Astrocyte (in vitro differentiated cells and primary cell): ENCODE results near the gene GLT8D1. TPM values are rescaled to one million over a fixed set of nuclear protein-coding genes. Genes with fewer than 3 reads are reported as not detected.

Experiments
- DNase-seq: peaks from one replicate; pipeline ENCODE4 v3.0.0-alpha.2; 2010; ENCODE audit warnings: low read depth
- FAIRE-seq: peaks from 2 replicates; lab custom pipeline; 2011; peaks lifted over from hg19 to GRCh38; lab: Jason Lieb, UNC
- H2AFZ ChIP-seq: 2 replicates; pipeline ENCODE4 v1.6.0; 2012; ENCODE audit warnings: low read depth, low read length, inconsistent platforms
- H3K27ac ChIP-seq: 2 replicates; pipeline ENCODE4 v1.5.1; 2011; ENCODE audit warnings: low read depth, low read length, inconsistent platforms
- H3K27me3 ChIP-seq: 2 replicates; pipeline ENCODE4 v1.6.0; 2011; ENCODE audit warnings: low read length, inconsistent platforms; ENCODE audit not compliant: insufficient read depth
- H3K36me3 ChIP-seq: 2 replicates; pipeline ENCODE4 v1.5.1; 2011; ENCODE audit warnings: low read length, inconsistent platforms; ENCODE audit not compliant: insufficient read depth
- H3K4me1 ChIP-seq: 2 replicates; pipeline ENCODE4 v1.5.1; 2011; ENCODE audit warnings: low read length, inconsistent platforms; ENCODE audit not compliant: insufficient read depth
- H3K4me2 ChIP-seq: 2 replicates; pipeline ENCODE4 v1.6.0; 2012; ENCODE audit warnings: low read length, inconsistent platforms
- H3K4me3 ChIP-seq: 2 replicates; pipeline ENCODE4 v1.5.1; 2011; ENCODE audit warnings: low read depth, mild to moderate bottlenecking, low read length, inconsistent platforms; ENCODE audit not compliant: insufficient read depth
- H3K79me2 ChIP-seq: 2 replicates; pipeline ENCODE4 v1.6.0; 2012; ENCODE audit warnings: mild to moderate bottlenecking, low read length, inconsistent platforms; ENCODE audit not compliant: insufficient read depth
- H3K9ac ChIP-seq: 2 replicates; pipeline ENCODE4 v1.6.0; 2012; ENCODE audit warnings: mild to moderate bottlenecking, low read length, inconsistent platforms
- H3K9me3 ChIP-seq: 2 replicates; pipeline ENCODE4 v1.5.1; 2012; ENCODE audit warnings: low read depth, mild to moderate bottlenecking, low read length, inconsistent platforms; ENCODE audit not compliant: insufficient read depth
- H4K20me1 ChIP-seq: 2 replicates; pipeline ENCODE4 v1.6.0; 2012; ENCODE audit warnings: low read length, inconsistent platforms; ENCODE audit not compliant: insufficient read depth
- H3K27ac Mint-ChIP-seq: one replicate; pipeline ENCODE4 v1.8.0; 2021; ENCODE audit warnings: mild to moderate bottlenecking, mixed read lengths; ENCODE audit not compliant: unreplicated experiment
- H3K27me3 Mint-ChIP-seq: one replicate; pipeline ENCODE4 v1.8.0; 2021; ENCODE audit warnings: low read depth, mixed read lengths; ENCODE audit not compliant: unreplicated experiment
- H3K36me3 Mint-ChIP-seq: one replicate; pipeline ENCODE4 v1.8.0; 2021; ENCODE audit warnings: low read depth, mixed read lengths; ENCODE audit not compliant: unreplicated experiment
- H3K4me1 Mint-ChIP-seq: one replicate; pipeline ENCODE4 v1.8.0; 2021; ENCODE audit warnings: low read depth, mixed read lengths; ENCODE audit not compliant: unreplicated experiment
- H3K4me3 Mint-ChIP-seq: one replicate; pipeline ENCODE4 v1.8.0; 2021; ENCODE audit warnings: mild to moderate bottlenecking, moderate library complexity, mixed read lengths; ENCODE audit not compliant: unreplicated experiment
- H3K9me3 Mint-ChIP-seq: one replicate; pipeline ENCODE4 v1.8.0; 2021; ENCODE audit warnings: mild to moderate bottlenecking, mixed read lengths; ENCODE audit not compliant: unreplicated experiment
- EZH2 ChIP-seq: IDR thresholded peaks from 2 replicates; pipeline ENCODE4 v1.6.1; 2012; ENCODE audit warnings: mild to moderate bottlenecking, low read length, inconsistent platforms; ENCODE audit not compliant: insufficient read depth
- total RNA-seq: library from RNA; stranded (reverse); gene quantifications from 2 replicates; pipeline ENCODE4 v1.2.1, GENCODE V29; 2021
- TF ChIP-seq, protein P1 (sequence below): IDR thresholded peaks from 2 replicates; pipeline ENCODE4 v1.5.1; 2011; ENCODE audit warnings: low read depth, mild to moderate bottlenecking, inconsistent platforms, low read length, moderate library complexity; ENCODE audit not compliant: insufficient read depth

GLT8D1 gene
- total RNA-seq, 1 donor from 2014 or later: 78.2 TPM

GRCh38 chr3:52712291-52713212 is 7.0 kb upstream of the GLT8D1 start:
- peaks cover 12% of the 10 kb centered on the region for H3K36me3 Mint-ChIP-seq

GRCh38 chr3:52710512-52710911 is 4.9 kb upstream of the GLT8D1 start:
- FAIRE-seq (no peak), DNase-seq (no peak)
- TF ChIP-seq, protein P1, sequence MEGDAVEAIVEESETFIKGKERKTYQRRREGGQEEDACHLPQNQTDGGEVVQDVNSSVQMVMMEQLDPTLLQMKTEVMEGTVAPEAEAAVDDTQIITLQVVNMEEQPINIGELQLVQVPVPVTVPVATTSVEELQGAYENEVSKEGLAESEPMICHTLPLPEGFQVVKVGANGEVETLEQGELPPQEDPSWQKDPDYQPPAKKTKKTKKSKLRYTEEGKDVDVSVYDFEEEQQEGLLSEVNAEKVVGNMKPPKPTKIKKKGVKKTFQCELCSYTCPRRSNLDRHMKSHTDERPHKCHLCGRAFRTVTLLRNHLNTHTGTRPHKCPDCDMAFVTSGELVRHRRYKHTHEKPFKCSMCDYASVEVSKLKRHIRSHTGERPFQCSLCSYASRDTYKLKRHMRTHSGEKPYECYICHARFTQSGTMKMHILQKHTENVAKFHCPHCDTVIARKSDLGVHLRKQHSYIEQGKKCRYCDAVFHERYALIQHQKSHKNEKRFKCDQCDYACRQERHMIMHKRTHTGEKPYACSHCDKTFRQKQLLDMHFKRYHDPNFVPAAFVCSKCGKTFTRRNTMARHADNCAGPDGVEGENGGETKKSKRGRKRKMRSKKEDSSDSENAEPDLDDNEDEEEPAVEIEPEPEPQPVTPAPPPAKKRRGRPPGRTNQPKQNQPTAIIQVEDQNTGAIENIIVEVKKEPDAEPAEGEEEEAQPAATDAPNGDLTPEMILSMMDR: no peak
- no peak for TF ChIP-seq EZH2
- no peak overlapping the region for H3K4me2 ChIP-seq
- H3K27ac ChIP-seq: no peak overlapping the region
- H3K9ac ChIP-seq: no peak overlapping the region
- peaks cover 2% of the 10 kb centered on the region for H4K20me1 ChIP-seq
- Mint-ChIP-seq H3K36me3 (peaks cover 7% of the 10 kb centered on the region), H3K9me3 (no peaks in the 10 kb centered on the region), H3K27ac (no peak overlapping the region), H3K27me3 (no peaks in the 10 kb centered on the region), H3K4me3 (no peak overlapping the region), H3K4me1 (peaks cover 8% of the 10 kb centered on the region)
- H3K9me3 ChIP-seq: no peaks in the 10 kb centered on the region
- peaks cover 29% of the 10 kb centered on the region for H3K79me2 ChIP-seq
- H3K27me3 ChIP-seq: no peaks in the 10 kb centered on the region
- H3K36me3 ChIP-seq: peaks cover 20% of the 10 kb centered on the region
- H3K4me1 ChIP-seq: peaks cover 14% of the 10 kb centered on the region
- no peak overlapping the region for H3K4me3 ChIP-seq
- no peak overlapping the region for H2AFZ ChIP-seq

More at GRCh38 chr3:52712291-52713212, 7.0 kb upstream of the GLT8D1 start:
- peaks cover 20% of the 10 kb centered on the region for H3K36me3 ChIP-seq
- H3K9ac ChIP-seq: no peak overlapping the region
- no peak overlapping the region for H3K4me3 ChIP-seq
- TF ChIP-seq, protein P1: no peak
- TF ChIP-seq EZH2: no peak
- peaks cover 11% of the 10 kb centered on the region for H3K79me2 ChIP-seq
- Mint-ChIP-seq H3K4me3 (no peak overlapping the region), H3K27me3 (no peaks in the 10 kb centered on the region), H3K9me3 (no peaks in the 10 kb centered on the region), H3K27ac (no peak overlapping the region), H3K4me1 (peaks cover 5% of the 10 kb centered on the region)
- H3K4me1 ChIP-seq: peaks cover 5% of the 10 kb centered on the region
- H4K20me1 ChIP-seq: no peaks in the 10 kb centered on the region
- H3K27me3 ChIP-seq: no peaks in the 10 kb centered on the region
- FAIRE-seq: no peak
- no peak for DNase-seq
- H2AFZ ChIP-seq: no peak overlapping the region
- H3K4me2 ChIP-seq: no peak overlapping the region
- H3K27ac ChIP-seq: no peak overlapping the region
- H3K9me3 ChIP-seq: no peaks in the 10 kb centered on the region

DNA sequence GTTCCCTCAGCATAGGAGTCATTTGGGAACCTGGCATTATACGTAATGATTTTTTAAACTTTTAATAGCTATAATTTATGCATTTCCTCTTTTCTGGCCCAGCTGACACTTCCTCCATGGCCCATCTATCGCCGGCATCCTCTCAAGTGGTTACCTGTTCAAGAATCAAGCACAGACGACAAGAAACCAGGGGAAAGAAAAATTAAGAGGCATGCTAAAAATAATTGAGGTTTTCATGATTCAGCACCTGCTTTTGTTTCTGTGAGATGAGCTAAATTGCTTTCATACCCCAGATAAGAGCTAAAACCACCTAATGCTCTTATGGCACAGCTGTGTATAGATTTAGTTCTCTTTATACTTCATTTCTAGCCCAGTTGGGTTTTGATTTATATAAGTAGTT is 2.0 kb upstream of the GLT8D1 start:
- peaks cover 24% of the 10 kb centered on the region for H3K4me1 ChIP-seq
- no peak overlapping the region for H2AFZ ChIP-seq
- H3K27ac ChIP-seq: no peak overlapping the region
- no peaks in the 10 kb centered on the region for H3K9me3 ChIP-seq
- peaks cover 6% of the 10 kb centered on the region for H3K36me3 Mint-ChIP-seq
- H3K9me3 Mint-ChIP-seq: no peaks in the 10 kb centered on the region
- H3K27me3 Mint-ChIP-seq: no peaks in the 10 kb centered on the region
- H3K27ac Mint-ChIP-seq: peak overlapping the region; percentile 53
- H3K4me3 ChIP-seq: peak overlapping the region; percentile 86
- H3K79me2 ChIP-seq: peaks cover 57% of the 10 kb centered on the region
- H3K36me3 ChIP-seq: peaks cover 20% of the 10 kb centered on the region
- peaks cover 4% of the 10 kb centered on the region for H4K20me1 ChIP-seq
- no peaks in the 10 kb centered on the region for H3K27me3 ChIP-seq
- H3K4me2 ChIP-seq: peak overlapping the region; percentile 100
- peak overlapping the region; percentile 97 for H3K4me3 Mint-ChIP-seq
- H3K4me1 Mint-ChIP-seq: peaks cover 20% of the 10 kb centered on the region
- TF ChIP-seq, protein P1: no peak
- no peak for TF ChIP-seq EZH2
- peak overlapping the region; percentile 34 for H3K9ac ChIP-seq
- DNase-seq: no peak
- no peak for FAIRE-seq
